Neural cell (in vitro differentiated cells): ENCODE results near the gene IFI44. TPM values are rescaled to one million over a fixed set of nuclear protein-coding genes. Genes with fewer than 3 reads are reported as not detected.

Experiments
- H2AFZ ChIP-seq: fragments of 200-600, 300-800 bp; sonication (generic), shearing (Covaris generic); 2 replicates; pipeline ENCODE4 v1.6.0; 2014; ENCODE audit warnings: low read depth, mild to moderate bottlenecking, antibody characterized with exemption, low read length, moderate library complexity
- H3F3A ChIP-seq: fragments of 200-600 bp; shearing (Covaris generic); 2 replicates; pipeline ENCODE4 v1.6.1; 2016; ENCODE audit warnings: mild to moderate bottlenecking, moderate library complexity, mixed read lengths, antibody characterized with exemption, low read length; ENCODE audit not compliant: insufficient read depth, poor library complexity, severe bottlenecking
- H3K27ac ChIP-seq: fragments of 200-600, 300-800 bp; sonication (generic), shearing (Covaris generic); 2 replicates; pipeline ENCODE4 v1.5.1; 2014; ENCODE audit warnings: mild to moderate bottlenecking, low read length, moderate library complexity
- H3K27me3 ChIP-seq: fragments of 300-800, 200-600 bp; sonication (generic), shearing (Covaris generic); 2 replicates; pipeline ENCODE4 v1.6.0; 2014; ENCODE audit warnings: mild to moderate bottlenecking, low read depth, low read length, moderate library complexity; ENCODE audit not compliant: insufficient read depth
- H3K36me3 ChIP-seq: fragments of 300-800, 200-600 bp; sonication (generic), shearing (Covaris generic); 2 replicates; pipeline ENCODE4 v1.5.1; 2014; ENCODE audit warnings: mild to moderate bottlenecking, antibody characterized with exemption, low read length, moderate library complexity; ENCODE audit not compliant: insufficient read depth
- H3K4me2 ChIP-seq: fragments of 300-800, 200-600 bp; sonication (generic), shearing (Covaris generic); 2 replicates; pipeline ENCODE4 v1.6.0; 2014; ENCODE audit warnings: mild to moderate bottlenecking, low read length
- H3K4me3 ChIP-seq: fragments of 300-800, 200-600 bp; sonication (generic), shearing (Covaris generic); 2 replicates; pipeline ENCODE4 v1.5.1; 2014; ENCODE audit warnings: mild to moderate bottlenecking, low read length, moderate library complexity
- H3K79me2 ChIP-seq: fragments of 200-600 bp; shearing (Covaris generic); replicated peaks from 2 replicates; pipeline ENCODE4 v1.6.0; 2014; ENCODE audit warnings: mild to moderate bottlenecking, low read length, moderate library complexity; ENCODE audit not compliant: insufficient read depth
- H3K9ac ChIP-seq: fragments of 300-800, 200-600 bp; sonication (generic), shearing (Covaris generic); 2 replicates; pipeline ENCODE4 v1.6.1; 2016; ENCODE audit warnings: mild to moderate bottlenecking, low read length, mixed read lengths
- H3K9me2 ChIP-seq: fragments of 200-600 bp; shearing (Covaris generic); 2 replicates; pipeline ENCODE4 v1.6.1; 2016; ENCODE audit warnings: mild to moderate bottlenecking, low read length, mixed read lengths; ENCODE audit not compliant: insufficient read depth
- H3K9me3 ChIP-seq: fragments of 200-600, 300-800 bp; sonication (generic), shearing (Covaris generic); 2 replicates; pipeline ENCODE4 v1.6.1; 2016; ENCODE audit warnings: mild to moderate bottlenecking, mixed run types, low read length, moderate library complexity, mixed read lengths
- H4K20me1 ChIP-seq: fragments of 200-600 bp; shearing (Covaris generic); 2 replicates; pipeline ENCODE4 v1.6.1; 2016; ENCODE audit warnings: mild to moderate bottlenecking, mixed run types; ENCODE audit not compliant: insufficient read depth
- CTCF ChIP-seq: fragments of 450-650 bp; IDR thresholded peaks from 2 replicates; pipeline ENCODE4 v1.5.1; 2014; ENCODE audit warnings: antibody characterized with exemption, mild to moderate bottlenecking, moderate library complexity; ENCODE audit not compliant: poor library complexity, severe bottlenecking
- EP300 ChIP-seq: fragments of 450-650 bp; conservative IDR thresholded peaks from 2 replicates; pipeline ENCODE4 v1.6.1; 2014; ENCODE audit warnings: antibody characterized with exemption, mild to moderate bottlenecking, moderate library complexity; ENCODE audit not compliant: poor library complexity, severe bottlenecking
- EZH2 ChIP-seq: fragments of 200-600, 300-800 bp; shearing (Covaris generic), sonication (generic); IDR thresholded peaks from 2 replicates; pipeline ENCODE4 v1.6.1; 2014; ENCODE audit warnings: antibody characterized with exemption, low read length, borderline replicate concordance, mild to moderate bottlenecking; ENCODE audit not compliant: insufficient read depth, poor library complexity, severe bottlenecking
- MXI1 ChIP-seq: fragments of 450-650 bp; conservative IDR thresholded peaks from 2 replicates; pipeline ENCODE4 v1.6.1; 2014; ENCODE audit warnings: antibody characterized with exemption, mild to moderate bottlenecking; ENCODE audit not compliant: poor library complexity, severe bottlenecking
- POLR2AphosphoS5 ChIP-seq: IDR thresholded peaks from 2 replicates; pipeline ENCODE4 v1.6.1; 2012
- RAD21 ChIP-seq: fragments of 450-650 bp; conservative IDR thresholded peaks from 2 replicates; pipeline ENCODE4 v1.6.1; 2014; ENCODE audit warnings: antibody characterized with exemption, mild to moderate bottlenecking, moderate library complexity
- REST ChIP-seq: IDR thresholded peaks from 2 replicates; pipeline ENCODE4 v1.6.1; 2012; ENCODE audit warnings: borderline replicate concordance
- SMC3 ChIP-seq: fragments of 450-650 bp; conservative IDR thresholded peaks from 2 replicates; pipeline ENCODE4 v1.6.1; 2014; ENCODE audit warnings: antibody characterized with exemption, mild to moderate bottlenecking, moderate library complexity; ENCODE audit not compliant: poor library complexity
- TAF1 ChIP-seq: IDR thresholded peaks from 2 replicates; pipeline ENCODE4 v1.6.1; 2012; ENCODE audit warnings: low read depth
- polyA plus RNA-seq: library from polyadenylated mRNA; depleted of rRNA; stranded (reverse); fragments of >200 nt; gene quantifications from 2 replicates; pipeline ENCODE4 v1.2.3, GENCODE V29; 2014

IFI44 gene
- polyA plus RNA-seq, 1 donor from 2014 or later = not detected

- Histone ChIP-seq H3K27ac (no peak overlapping the region), H3K27me3 (no peaks in the 10 kb centered on the region), H3K36me3 (no peaks in the 10 kb centered on the region), H3K9me3 (no peaks in the 10 kb centered on the region), H3F3A (no peaks in the 10 kb centered on the region), H2AFZ (no peak overlapping the region), H3K9ac (no peak overlapping the region), H3K9me2 (no peaks in the 10 kb centered on the region), H3K4me3 (no peak overlapping the region), H3K4me2 (no peak overlapping the region), H3K79me2 (no peaks in the 10 kb centered on the region), H4K20me1 (no peaks in the 10 kb centered on the region)
- TF ChIP-seq TAF1 (no peak), CTCF (no peak), MXI1 (no peak), POLR2AphosphoS5 (no peak), REST (no peak), EP300 (no peak), EZH2 (no peak), RAD21 (no peak), SMC3 (no peak)
These were observed 3.9 kb upstream of the IFI44 start for GRCh38 chr1:78645723-78646122.

GRCh38 chr1:78647238-78647637 lies 2.4 kb upstream of the IFI44 start:
- Histone ChIP-seq H3K9ac (no peak overlapping the region), H3K36me3 (no peaks in the 10 kb centered on the region), H2AFZ (no peak overlapping the region), H3K4me3 (no peak overlapping the region), H3K4me2 (no peak overlapping the region), H3K9me3 (no peaks in the 10 kb centered on the region), H4K20me1 (no peaks in the 10 kb centered on the region), H3K79me2 (no peaks in the 10 kb centered on the region), H3K27ac (no peak overlapping the region), H3F3A (no peaks in the 10 kb centered on the region), H3K27me3 (no peaks in the 10 kb centered on the region), H3K9me2 (no peaks in the 10 kb centered on the region)
- TF ChIP-seq EZH2 = no peak
- TF ChIP-seq CTCF = no peak
- TF ChIP-seq EP300 = no peak
- TF ChIP-seq SMC3 = no peak
- no peak for TF ChIP-seq POLR2AphosphoS5
- no peak for TF ChIP-seq RAD21
- TF ChIP-seq REST = no peak
- TF ChIP-seq MXI1 = no peak
- no peak for TF ChIP-seq TAF1
